Activated T-cell treated with anti-CD3 and anti-CD28 coated beads, Interleukin-2, amount 50 U/mL, for 48 hours (primary cell): Measurements from ENCODE around the gene DYNLL1.
"Not testable (repeated sequence)": the region's sequence is repeated elsewhere in the genome, so short reads cannot be mapped to it uniquely, and the experiment has no call there.

Source experiments
- DNase-seq, 2 experiments: peaks; one replicate each; pipeline ENCODE4 v3.0.0-alpha.2; 2020

The DYNLL1 gene

DNA sequence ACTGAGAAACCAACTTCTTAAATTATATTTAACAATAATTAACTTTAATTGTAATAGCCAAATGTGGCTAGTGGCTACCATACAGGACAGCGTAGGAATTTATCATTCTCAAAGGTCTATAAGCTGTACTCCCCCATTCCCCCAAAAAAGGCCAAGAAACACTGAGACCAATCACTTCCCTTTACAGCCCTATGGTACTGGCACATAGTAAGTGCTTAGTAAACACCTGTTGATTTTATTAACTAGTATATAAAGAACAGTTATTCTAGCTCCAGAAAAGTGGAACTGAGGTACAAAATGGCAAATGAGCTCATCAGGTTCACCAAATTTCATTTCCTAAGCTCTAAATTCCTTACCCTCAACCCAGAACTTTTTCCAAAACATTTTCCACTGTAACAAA lies 20.3 kb upstream of the DYNLL1 start:
- no peak for DNase-seq

DNA sequence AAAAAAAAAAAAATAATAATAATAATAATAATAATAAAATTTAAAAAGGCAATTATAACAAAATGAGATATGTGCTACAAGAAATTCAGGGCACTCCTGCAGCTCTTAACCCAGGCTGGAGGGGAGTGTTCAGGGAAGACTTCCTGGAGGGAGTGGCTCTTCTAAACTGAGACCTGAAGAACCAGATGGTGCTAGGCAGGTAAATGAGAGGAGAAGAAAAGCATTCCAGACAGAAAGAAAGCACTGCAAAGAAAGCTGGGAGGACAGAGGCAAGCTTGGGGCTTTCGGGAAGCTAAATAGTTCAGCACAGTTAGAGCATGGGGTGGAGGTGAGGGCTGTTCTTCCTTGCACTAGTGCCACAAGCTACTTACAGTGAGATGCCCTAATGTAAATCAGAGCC lies 16.5 kb upstream of the DYNLL1 start:
- DNase-seq, result no peak

DNA sequence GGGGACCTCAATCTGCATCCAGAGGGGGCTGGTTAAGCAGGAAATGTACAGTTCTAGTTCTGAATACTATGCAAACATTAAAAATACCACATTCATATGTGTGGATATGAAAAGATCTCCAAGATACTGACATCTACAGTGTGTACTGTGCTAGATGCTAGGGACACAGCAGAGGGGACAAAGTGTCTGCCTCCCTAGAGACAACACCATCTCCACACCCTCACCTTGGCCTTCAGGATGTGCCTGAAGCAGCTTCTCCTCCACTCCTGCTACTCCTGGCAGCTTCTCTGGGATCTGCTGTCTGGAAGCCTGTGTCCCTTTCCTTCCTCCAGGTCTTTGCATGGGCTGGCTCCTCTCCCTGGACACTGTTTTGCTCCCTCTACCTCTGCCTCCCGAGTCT lies 15.7 kb upstream of the DYNLL1 start:
- no peak for DNase-seq

DNA sequence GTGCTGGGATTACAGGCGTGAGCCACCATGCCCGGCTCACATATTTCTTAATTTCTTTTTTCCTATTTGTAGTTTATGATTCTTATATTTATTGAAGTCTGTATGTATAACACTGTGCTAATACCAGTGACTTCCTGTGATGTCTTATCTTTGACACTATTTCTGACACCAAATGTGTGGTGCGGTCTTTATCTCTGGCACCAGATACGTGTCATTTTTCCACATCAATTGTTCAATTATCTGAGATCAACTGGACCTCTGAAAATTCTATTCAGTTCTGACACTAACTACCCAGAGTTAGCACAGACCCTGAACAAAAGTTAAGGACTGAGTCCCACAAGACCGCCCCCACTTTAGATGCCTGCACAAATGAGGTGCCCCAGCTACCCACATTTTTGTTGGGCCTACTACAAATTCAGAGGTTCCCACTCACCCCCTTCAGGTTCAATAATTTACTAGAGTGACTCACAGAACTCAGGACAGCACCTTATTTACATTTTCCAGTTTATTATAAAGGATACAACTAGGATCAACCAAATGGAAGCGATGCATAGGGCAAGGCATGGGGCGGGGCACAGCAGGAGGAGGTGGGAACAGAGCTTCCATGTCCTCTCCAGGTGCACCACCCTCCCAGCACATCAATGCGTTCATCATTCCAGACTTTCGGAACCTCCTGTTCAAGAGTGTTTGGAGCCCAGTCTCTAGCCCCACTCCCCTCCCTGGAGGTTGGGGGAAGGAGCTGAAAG lies 14.7 kb upstream of the DYNLL1 start:
- no peak for DNase-seq

DNA sequence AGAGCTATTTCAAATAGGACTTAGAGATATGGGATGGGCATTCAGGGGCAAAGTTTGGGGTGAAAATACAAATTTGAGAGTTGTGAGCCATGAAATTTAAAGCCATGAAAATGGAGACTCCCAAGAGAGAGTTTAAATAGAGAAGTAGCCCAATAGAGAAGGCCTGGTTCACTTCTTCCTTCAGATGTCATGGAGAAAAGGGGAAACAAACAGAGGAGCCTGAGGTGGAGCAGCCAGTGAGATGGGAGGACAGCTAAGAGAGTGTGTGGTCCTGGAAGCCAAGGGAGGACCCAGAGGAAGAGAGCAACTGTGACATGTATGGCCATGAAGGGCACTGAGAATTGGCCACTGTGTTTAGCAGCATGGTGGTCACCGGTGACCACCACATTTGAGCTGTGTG lies 12.3 kb upstream of the DYNLL1 start:
- DNase-seq, result no peak

DNA sequence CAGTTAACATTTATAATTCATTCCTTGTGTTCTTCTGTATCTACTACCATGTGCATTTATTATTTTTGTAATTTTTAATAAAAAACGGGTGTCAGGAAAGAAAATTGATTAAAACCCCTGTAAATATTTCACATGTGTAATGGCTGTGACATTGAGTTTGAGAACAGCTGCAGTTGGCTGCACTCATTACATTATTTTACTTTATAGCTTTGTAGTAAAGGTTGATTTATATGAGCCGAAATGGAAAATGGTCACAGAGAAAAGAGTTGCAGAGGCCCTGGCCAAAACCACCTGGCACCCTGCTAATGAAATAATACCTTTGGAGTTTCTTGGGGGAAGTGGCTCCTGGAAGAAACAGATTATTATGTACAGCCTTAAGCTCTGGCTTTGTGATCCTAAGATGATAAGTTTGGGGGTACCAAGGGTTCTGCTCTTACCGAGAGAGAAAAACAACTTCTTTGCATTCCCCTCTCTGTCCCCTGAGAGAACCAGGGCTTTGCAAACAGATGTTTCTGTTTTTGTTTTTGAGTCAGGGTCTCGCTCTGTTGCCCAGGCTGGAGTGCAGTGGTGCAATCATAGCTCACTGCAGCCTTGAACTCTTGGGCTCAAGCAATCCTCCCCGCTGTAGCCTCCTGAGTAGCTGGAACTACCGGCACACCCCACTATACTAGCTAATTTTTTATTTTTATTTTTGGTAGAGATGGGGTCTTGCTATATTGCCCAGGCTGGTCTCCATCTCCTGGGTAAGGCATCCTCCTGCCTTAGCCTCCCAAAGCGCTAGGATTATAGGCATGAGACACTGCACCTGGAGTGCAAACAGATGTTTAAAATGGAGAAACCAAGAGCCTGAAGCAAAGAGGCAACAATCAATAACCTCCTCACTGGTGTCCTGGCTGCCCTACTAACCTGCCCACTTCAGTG lies 9.7 kb upstream of the DYNLL1 start:
- DNase-seq, result no peak

DNA sequence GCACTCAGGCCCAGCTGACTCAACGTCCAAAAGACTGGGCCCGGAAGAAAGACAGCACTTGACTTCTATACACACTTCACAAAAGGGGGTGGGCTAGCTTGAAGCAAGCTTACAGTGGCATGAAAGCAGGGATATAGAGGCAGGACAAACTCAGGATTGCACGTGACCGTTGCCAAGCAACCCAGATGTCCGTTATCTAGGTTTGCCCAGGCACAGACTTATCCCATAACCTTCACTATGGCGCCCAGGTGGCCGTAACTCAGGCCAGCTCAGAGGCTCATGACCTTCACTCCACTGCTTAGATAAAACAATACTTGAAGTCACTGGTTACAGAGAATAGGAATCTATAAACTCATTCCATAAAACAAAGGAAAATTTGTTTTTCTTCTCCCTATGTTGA lies 8.4 kb upstream of the DYNLL1 start:
- not testable (repeated sequence) for DNase-seq

DNA sequence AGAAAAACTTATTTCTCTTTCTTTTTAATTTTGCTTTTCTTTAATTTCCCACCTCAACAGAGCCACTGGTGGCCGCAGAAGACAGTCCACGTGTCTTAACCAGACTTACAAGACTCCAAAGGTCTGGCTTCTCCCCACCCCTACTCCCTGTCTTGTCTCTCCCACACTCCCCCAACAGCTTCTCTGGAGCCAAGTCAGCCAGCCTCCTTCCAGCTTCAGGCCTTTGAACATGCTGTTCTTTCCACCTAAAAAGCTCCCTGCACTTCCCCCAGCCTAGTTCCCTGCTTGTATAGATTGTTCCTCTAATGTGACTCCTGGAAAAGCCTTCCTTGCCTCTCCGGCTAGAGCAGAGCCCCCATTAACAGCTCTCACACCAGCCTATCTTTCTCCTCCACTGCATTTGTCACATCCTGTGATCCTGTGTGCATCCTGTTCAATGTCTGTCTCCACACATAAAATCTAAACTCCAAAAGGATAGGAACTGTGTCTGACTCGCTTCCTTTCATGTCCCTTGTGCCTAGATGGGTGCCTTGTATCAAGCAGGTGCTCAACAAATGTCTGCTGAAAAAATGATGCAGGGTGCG lies 7.8 kb upstream of the DYNLL1 start:
- DNase-seq, result no peak

DNA sequence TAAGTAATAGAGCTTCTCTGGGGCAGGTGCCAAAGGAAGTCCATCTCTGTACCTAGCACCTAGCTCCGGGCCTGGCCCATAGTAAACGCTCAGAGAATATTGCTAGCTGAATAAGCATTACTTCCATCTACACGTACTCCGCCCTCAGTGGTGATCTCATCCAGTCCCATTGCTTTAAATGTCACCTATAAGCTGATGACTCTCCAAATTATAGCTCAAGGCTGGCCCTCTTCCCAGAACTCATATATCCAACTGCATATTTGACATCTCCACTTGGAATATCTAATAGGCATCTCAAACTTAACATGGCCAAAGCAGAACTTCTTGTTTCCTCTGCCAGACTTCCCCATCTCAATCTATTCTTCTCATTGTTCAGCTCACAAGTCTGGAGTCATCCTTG lies 6.9 kb upstream of the DYNLL1 start:
- no peak for DNase-seq

DNA sequence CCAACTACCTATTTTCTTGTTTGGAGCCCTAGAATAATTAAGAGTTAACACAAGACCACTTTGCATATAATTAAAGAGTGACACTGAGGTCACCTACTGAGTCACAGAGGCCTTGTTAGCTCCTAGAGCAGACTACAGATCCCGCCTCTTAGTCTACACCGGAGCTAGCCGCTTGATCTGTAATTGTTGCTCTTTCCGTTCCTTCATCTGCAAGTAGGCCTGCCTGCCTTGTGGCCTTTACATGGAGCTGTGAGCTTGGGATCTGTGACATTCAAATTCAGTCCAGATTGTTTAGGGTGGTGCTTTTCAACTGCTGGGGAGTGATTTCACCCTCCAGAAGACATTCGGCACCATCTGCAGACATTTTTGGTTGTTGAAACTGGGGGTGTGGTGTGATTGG lies 5.6 kb upstream of the DYNLL1 start:
- DNase-seq, result no peak

DNA sequence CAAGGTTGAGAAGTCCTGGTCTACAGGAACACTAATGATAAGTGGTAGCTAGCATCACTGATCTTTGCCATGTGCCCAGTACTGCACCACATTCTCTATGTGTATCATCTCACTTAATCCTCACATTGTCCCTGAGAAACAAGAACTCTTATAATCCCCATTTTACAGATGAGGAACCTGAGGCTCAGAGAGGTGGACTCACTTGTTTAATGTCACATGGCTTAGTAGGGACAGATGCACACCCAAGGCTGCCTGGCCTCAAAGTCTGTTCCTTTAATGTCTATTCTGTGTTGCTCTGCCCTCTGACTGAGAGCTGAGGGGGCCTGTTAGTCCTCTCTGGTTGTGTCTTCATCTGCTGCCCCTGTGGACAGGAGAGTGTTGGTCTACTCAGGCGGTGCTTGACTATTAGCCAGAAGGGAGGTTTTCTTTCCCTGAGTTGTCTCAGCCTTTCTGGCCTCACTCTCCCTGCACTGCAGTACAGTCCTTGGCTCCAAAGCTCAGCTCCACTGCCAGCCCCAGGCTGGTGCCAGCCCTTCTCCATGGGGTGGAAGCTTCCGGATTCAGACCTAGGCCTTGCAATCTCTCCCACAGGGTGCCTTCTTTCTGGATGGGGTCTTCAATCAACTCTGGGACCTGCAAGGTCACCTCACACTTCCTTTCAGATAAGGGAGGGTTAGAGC lies 4.9 kb upstream of the DYNLL1 start:
- no peak for DNase-seq

DNA sequence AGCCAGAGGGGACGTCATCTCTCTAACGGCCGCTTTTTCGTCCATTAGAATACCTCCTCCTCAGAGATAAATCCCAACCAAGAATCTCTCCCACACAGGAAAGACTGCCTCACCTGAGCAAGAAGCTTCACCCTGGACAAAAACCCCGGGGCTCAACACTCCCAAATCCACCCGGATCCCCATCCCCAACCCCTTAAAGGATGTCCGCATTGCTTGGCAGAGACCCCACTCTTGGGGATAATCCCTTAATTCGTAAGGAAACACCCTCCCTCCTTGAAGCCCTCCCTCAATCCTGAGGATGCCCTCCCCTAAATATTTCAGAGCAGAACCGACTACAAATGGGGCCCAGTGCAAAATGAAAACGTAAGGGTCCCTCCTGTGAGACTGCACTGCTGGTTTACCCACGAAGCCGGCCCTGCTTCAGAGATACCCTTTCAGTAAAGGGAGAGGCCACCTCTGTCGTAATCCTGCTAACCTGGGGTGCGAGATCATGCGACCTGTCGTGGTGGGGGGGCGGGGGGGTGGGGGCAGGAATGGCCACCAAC lies 655 bp upstream of the DYNLL1 start:
- no peak for DNase-seq

DNA sequence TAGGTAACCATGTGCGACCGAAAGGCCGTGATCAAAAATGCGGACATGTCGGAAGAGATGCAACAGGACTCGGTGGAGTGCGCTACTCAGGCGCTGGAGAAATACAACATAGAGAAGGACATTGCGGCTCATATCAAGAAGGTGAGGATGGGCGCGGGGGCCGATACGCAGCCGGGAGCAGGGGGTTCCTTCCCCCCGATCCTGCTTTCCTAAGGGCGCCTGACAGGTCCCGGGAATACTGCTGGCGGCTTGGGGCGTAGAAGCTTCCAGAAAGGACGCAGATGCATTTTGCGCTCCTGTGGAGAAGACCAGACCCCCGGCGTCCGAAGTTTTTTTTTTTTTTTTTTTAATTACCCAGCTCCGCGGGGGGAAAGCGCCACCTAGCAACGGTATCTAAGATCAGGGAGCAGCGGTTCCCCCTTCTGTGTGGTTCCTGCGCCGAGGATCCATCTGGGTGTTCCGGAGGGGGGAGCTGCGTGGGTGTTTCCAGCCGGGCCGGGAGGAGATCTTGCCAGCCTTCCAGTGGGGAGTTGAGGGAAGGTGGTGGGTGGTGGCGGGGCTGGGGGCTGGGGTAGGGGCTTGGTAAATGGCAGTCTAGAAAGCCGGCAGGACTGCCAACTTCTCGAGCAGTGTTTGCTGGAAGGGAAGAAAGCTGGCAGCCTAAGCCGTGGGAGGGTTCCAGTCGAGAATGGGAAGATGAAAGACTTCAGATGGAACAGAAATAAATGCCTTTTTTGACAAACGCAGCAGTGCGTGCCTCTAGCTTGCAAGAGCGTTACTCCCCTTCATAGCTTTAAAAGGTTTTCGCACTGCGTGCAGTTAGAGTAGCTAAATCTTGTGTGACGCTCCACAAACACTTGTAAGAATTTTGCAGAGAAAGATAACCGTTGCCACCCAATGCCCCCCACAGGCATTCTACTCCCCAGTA lies 764 bp downstream of the DYNLL1 start:
- peak; percentile 43 to 56 for DNase-seq

DNA sequence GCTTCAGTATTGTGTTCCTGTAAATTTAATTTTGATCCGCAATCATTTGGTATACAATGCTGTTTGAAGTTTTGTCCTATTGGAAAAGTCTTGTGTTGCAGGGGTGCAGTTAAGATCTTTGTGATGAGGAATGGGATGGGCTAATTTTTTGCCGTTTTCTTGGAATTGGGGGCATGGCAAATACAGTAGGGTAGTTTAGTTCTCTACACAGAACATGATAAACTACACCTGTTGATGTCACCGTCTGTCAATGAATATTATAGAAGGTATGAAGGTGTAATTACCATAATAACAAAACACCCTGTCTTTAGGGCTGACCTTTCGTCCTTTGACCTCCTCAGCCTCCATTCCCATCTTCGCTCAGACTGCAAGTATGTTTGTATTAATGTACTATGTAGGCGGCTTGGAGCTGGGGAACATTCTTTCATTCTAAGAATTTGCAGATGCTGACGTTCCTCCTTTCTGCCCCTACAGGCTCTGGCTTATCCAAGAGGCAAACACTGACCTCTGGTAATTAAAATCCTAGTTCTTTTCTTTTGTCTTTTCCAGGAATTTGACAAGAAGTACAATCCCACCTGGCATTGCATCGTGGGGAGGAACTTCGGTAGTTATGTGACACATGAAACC lies 1.7 kb downstream of the DYNLL1 start:
- no peak for DNase-seq

DNA sequence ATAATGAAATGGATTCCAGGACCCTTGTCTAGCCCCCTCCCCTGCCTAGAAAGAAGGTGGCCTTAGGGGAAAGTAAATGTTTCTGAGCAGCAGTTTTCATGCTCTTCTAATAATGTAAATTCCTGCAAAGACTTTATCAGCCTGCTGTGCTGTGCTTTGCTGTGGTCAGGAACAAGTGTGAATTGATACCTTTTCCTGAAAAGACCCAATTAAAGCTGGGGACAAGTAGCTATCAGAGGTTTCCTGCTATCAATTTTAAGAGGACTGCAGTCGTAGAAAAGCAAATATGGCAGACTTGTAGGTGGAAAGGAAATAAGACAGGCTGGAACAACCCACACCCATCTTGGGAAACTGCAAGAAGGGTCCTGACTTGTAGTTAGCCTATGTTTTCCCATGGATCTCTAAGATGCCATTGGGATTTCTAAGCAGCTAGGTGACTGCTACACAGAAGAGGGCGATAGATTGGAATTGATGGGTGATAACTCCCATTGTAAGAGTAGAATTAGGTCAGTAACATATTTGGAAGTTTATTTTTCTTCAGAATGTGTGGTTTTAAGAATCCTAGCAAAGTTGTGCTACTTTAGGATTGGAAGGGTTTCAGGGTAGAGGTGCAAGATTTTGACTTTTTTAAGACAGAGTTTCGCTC lies 3.1 kb downstream of the DYNLL1 start:
- DNase-seq, result no peak

DNA sequence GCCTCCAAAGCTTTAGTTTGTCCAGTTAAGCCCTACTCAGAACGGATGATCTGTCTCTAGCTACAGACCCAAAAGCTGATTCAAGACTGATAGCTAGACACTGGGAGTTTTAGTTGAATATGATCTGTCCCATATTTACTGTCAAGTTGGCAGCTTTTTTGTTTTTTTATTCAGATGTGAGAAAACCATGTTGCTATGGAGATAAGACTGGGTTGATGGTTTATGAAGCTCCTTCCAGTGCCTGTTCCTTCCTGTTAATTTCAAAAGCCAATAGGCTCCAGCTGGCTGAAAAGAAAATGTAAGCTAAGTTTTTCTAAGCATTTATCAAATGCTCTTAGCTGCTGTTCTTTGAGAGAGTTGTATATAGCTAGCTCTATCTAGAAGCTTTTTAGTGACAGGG lies 4.7 kb downstream of the DYNLL1 start:
- no peak for DNase-seq

DNA sequence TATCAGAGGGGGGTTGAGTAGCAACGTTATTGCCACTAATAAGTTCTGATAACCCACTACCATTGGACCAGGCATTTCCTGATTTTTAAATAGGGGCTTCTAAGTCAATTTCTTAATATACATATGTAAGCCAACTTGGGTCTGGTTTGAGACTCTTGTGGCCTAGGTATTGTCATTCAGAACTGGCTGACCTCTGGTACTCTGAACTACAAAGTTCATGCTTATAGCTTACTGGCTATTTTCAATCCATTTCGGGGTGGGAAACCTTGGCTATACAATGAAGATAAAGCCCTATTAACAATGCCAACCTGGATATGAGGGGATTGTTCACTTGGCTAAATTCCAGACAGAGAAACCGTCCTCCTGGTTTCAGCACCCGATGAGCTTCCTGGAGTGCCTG lies 8.7 kb downstream of the DYNLL1 start:
- no peak for DNase-seq

DNA sequence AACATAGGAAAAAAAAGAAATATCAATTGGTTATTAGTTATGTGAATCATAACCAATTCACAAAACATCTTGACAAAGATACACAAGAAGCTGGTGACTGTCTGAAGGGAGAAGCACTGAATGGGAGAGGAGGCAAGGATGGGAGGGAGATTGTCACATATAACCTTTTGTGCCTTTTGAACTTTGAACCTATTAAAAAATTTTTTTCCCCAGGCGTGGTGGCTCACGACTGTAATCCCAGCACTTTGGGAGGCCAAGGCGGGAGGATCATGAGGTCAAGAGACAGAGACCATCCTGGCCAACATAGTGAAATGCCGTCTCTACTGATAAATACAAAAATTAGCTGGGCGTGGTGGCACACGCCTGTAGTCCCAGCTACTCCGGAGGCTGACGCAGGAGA lies 12.6 kb downstream of the DYNLL1 start:
- no peak for DNase-seq

DNA sequence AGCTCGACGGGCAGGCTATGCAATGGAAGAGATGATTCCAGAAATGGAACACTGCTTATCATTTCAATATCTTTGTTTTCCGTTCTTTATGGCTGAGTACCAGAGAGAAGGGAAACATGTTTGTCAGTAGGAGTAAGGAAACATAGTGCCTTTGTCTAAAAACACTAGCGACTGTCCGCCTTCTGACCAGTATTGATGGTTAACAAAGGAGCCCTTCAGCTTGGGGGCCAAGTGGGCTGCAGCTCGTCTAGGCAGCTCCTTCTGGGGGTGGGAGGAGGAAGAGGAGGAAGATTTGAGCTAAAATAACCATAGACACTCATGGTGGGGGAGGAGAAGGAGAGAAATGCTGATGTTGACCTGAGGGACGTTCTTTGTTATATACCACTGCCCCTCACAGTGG lies 18.1 kb downstream of the DYNLL1 start:
- DNase-seq, result no peak

DNA sequence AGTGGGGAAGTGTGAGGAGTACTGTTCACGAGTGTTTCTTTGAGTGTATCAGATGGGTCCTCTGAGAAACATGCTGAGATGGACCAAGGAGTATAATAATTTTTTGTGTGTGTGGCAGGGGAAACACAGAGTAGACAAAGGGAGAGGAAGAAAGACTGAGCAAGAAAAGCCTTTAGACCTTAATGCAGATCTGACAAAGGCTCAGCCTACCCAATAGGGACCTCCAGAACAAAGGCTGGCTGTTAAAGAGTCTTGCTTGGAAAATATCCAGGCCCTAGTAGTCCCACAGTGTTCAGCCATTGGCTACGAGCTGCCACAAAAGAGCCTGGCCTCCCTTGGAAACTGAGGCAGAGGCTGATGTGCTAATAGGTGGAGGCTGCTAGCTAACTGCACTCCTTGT lies 19.6 kb downstream of the DYNLL1 start:
- no peak for DNase-seq

DNA sequence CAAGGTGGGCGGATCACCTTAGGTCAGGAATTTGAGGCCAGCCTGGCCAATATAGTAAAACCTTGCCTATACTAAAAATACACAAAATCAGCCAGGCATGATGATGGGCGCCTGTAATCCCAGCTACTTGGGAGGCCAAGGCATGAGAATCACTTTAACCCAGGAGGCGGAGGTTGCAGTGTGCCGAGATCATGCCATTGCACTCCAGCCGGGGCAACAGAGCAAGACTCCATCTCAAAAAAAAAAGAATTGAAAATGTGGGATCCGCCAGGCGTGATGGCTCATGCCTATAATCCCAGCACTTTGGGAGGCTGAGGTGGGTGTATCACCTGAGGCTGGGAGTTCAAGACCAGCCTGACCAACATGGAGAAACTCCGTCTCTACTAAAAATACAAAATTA lies 23.4 kb downstream of the DYNLL1 start:
- DNase-seq, result not testable (repeated sequence)
